Muscle layer of colon (tissue), 2 donors: ENCODE results near the gene BNC2.
"Not testable (repeated sequence)": the region's sequence is repeated elsewhere in the genome, so short reads cannot be mapped to it uniquely, and the experiment has no call there.

Source experiments
- H3K27ac ChIP-seq: one replicate; pipeline ENCODE4 v1.7.0; 2013; ENCODE audit warnings: low read depth, mild to moderate bottlenecking, low read length, moderate library complexity
- H3K27me3 ChIP-seq, 2 donors: one replicate each; pipeline ENCODE4 v1.7.0; 2013; ENCODE audit warnings: low read length in 2 of 2, mild to moderate bottlenecking in 2 of 2; ENCODE audit not compliant: insufficient read depth in 2 of 2, control insufficient read depth in 1 of 2
- H3K36me3 ChIP-seq: one replicate; pipeline ENCODE4 v1.7.0; 2013; ENCODE audit warnings: mild to moderate bottlenecking, low read length; ENCODE audit not compliant: insufficient read depth
- H3K4me1 ChIP-seq: one replicate; pipeline ENCODE4 v1.7.0; 2013; ENCODE audit warnings: mild to moderate bottlenecking, low read length; ENCODE audit not compliant: insufficient read depth
- H3K4me3 ChIP-seq, 2 donors: one replicate each; pipeline ENCODE4 v1.7.0; 2013; ENCODE audit warnings: low read length in 2 of 2, low read depth in 1 of 2, mild to moderate bottlenecking in 1 of 2, moderate library complexity in 1 of 2
- H3K9ac ChIP-seq: one replicate; pipeline ENCODE4 v1.7.0; 2013; ENCODE audit warnings: low read length
- H3K9me3 ChIP-seq: one replicate; pipeline ENCODE4 v1.7.0; 2013; ENCODE audit warnings: mild to moderate bottlenecking, low read length
- donor health status: abdominal sarcoma.
- donor health status: Adenocarcinoma of cecum.

Gene BNC2

DNA sequence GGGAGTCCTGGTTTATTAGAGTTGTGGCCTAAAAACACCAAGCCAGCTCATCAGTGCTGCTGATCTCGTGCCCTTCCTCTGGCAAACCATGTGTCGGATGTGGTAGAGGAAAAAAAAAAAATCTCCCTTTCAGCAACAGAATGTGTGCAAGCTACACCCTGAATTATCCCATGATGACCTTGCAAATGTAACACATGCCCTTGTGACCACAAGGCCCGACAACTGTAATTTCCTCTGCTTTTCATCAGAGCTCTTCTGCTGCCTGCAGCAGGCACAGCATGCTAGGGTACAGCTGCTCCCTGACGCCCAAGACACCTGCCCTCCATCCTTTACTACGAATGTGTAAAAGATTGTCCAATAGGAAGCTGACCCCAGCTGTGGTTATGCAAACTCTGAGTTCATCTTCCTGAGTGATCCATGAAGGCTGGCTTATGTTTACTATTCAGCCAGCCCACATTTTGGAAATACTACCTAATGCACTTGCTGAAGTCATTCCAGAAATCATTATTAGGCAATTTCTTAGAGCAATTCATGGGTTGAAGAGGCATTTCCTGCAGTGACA, 14.6 kb upstream of the BNC2 start:
- Histone ChIP-seq H3K4me3 (no peak overlapping the region), H3K27me3 (no peaks in the 10 kb centered on the region), H3K36me3 (no peaks in the 10 kb centered on the region), H3K9ac (no peak overlapping the region), H3K9me3 (no peaks in the 10 kb centered on the region), H3K27ac (no peak overlapping the region), H3K4me1 (peaks cover 8% of the 10 kb centered on the region)

- H3K4me3 ChIP-seq, result no peak overlapping the region
- no peaks in the 10 kb centered on the region for H3K9me3 ChIP-seq
- no peak overlapping the region for H3K9ac ChIP-seq
- no peaks in the 10 kb centered on the region for H3K27me3 ChIP-seq
- H3K27ac ChIP-seq, result no peak overlapping the region
- no peaks in the 10 kb centered on the region for H3K36me3 ChIP-seq
- peaks cover 8% of the 10 kb centered on the region for H3K4me1 ChIP-seq
Measured at GRCh38 chr9:16884373-16884772, 13.9 kb upstream of the BNC2 start.

GRCh38 chr9:16883586-16883985, 13.1 kb upstream of the BNC2 start:
- Histone ChIP-seq H3K27ac (no peak overlapping the region), H3K4me3 (no peak overlapping the region), H3K4me1 (peaks cover 8% of the 10 kb centered on the region), H3K36me3 (no peaks in the 10 kb centered on the region), H3K27me3 (no peaks in the 10 kb centered on the region), H3K9me3 (no peaks in the 10 kb centered on the region), H3K9ac (no peak overlapping the region)

- H3K9ac ChIP-seq, H3K27ac ChIP-seq, H3K4me3 ChIP-seq, H3K9me3 ChIP-seq, H3K36me3 ChIP-seq, H3K27me3 ChIP-seq, H3K4me1 ChIP-seq: not testable (repeated sequence)
Measured at GRCh38 chr9:16882440-16882839, 12.0 kb upstream of the BNC2 start.

DNA sequence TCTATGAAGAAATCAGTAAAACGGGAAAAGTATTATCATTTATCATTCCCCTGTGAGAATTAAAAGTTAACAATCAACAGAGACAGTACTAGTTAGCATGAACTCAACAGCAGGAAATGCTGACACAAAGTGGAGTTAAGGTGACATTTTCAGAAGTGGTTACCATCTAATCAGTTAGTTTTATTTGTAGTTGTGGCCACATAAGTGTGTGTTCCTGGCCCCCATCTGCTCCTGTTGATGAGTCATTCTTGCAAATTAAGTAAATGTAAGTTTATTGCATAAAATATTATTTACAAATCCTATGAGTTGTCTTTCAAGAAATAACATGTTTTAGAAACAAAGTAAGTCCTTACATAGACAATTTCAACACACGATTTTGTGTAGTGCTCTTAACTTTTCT, 8.9 kb upstream of the BNC2 start:
- H3K9ac ChIP-seq, result no peak overlapping the region
- no peaks in the 10 kb centered on the region for H3K9me3 ChIP-seq
- peaks cover under 1% of the 10 kb centered on the region for H3K4me1 ChIP-seq
- no peaks in the 10 kb centered on the region for H3K36me3 ChIP-seq
- H3K27ac ChIP-seq, result no peak overlapping the region
- H3K4me3 ChIP-seq, result no peak overlapping the region
- H3K27me3 ChIP-seq, result no peaks in the 10 kb centered on the region

- Histone ChIP-seq H3K4me3 (no peak overlapping the region), H3K27ac (no peak overlapping the region), H3K36me3 (no peaks in the 10 kb centered on the region), H3K9ac (no peak overlapping the region), H3K9me3 (no peaks in the 10 kb centered on the region), H3K27me3 (no peaks in the 10 kb centered on the region), H3K4me1 (peaks cover 6% of the 10 kb centered on the region)
Measured at GRCh38 chr9:16877256-16877655, 6.8 kb upstream of the BNC2 start.

- Histone ChIP-seq H3K4me3 (no peak overlapping the region), H3K27me3 (no peaks in the 10 kb centered on the region), H3K9ac (no peak overlapping the region), H3K4me1 (peaks cover 11% of the 10 kb centered on the region), H3K27ac (no peak overlapping the region), H3K9me3 (no peaks in the 10 kb centered on the region), H3K36me3 (no peaks in the 10 kb centered on the region)
Measured at GRCh38 chr9:16873126-16873802, 2.8 kb upstream of the BNC2 start.

GRCh38 chr9:16871336-16872151, 1.1 kb upstream of the BNC2 start:
- no peaks in the 10 kb centered on the region for H3K27me3 ChIP-seq
- H3K27ac ChIP-seq, result peak overlapping the region; percentile 96
- no peaks in the 10 kb centered on the region for H3K36me3 ChIP-seq
- peaks cover 20% of the 10 kb centered on the region for H3K4me1 ChIP-seq
- H3K4me3 ChIP-seq, result peak overlapping the region; percentile 80 to 88
- H3K9ac ChIP-seq, result peak overlapping the region; percentile 57
- H3K9me3 ChIP-seq, result no peaks in the 10 kb centered on the region

GRCh38 chr9:16869882-16870595, 431 bp downstream of the BNC2 start:
- Histone ChIP-seq H3K9me3 (no peaks in the 10 kb centered on the region), H3K4me3 (peak overlapping the region; percentile 80 to 88), H3K36me3 (no peaks in the 10 kb centered on the region), H3K27ac (peak overlapping the region; percentile 96), H3K9ac (peak overlapping the region; percentile 78), H3K27me3 (no peaks in the 10 kb centered on the region), H3K4me1 (peaks cover 22% of the 10 kb centered on the region)

DNA sequence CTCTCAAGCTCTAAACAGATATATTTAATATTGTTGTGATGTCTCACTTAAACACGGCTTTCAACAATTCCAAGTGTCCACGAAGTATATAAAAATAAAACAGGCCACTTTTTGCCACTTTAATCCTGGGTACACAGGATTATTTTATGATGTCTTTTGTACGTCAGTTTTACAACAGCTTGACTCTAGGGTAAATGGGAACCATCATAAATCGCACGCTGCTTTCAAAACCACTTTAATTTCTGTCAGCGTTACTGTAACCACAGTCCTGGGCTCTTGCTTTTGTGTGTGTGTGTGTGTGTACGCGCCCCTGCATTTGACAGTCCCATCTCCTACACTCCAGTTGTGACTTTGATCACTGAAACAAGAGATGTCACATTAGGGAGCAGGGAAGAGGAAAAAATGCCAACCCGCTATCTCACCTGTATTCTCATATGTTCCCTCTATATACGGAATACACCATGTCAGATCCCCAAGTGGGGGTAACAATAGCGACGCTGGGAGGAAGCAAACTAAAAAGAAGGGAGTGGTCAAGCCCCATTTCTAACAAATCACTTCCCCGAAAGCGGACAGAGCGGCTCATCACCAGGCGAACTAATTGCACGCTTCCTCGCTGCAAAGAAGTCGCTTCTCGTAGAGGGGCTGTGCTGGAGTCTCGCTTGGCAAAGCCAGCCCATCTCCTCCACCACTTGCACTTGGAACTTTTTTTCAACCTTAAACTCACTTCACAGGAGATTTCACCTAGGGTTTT, 1.2 kb downstream of the BNC2 start:
- Histone ChIP-seq H3K4me1 (peaks cover 25% of the 10 kb centered on the region), H3K9ac (peak overlapping the region; percentile 78), H3K36me3 (no peaks in the 10 kb centered on the region), H3K9me3 (no peaks in the 10 kb centered on the region), H3K27me3 (no peaks in the 10 kb centered on the region), H3K4me3 (peak overlapping the region; percentile 80 to 88), H3K27ac (peak overlapping the region; percentile 96)

- Histone ChIP-seq H3K27me3 (no peaks in the 10 kb centered on the region), H3K9me3 (no peaks in the 10 kb centered on the region), H3K36me3 (no peaks in the 10 kb centered on the region), H3K9ac (peak overlapping the region; percentile 62), H3K4me3 (peak overlapping the region; percentile 29 to 80), H3K4me1 (peaks cover 27% of the 10 kb centered on the region), H3K27ac (peak overlapping the region; percentile 96)
Measured at GRCh38 chr9:16868701-16869100, 1.8 kb downstream of the BNC2 start.
